Ecto neural progenitor cell (in vitro differentiated cells): ENCODE measurements around the gene WWC2.
"Not testable (repeated sequence)": the region's sequence is repeated elsewhere in the genome, so short reads cannot be mapped to it uniquely, and the experiment has no call there.

ENCODE experiments used
- DNase-seq: peaks from one replicate; pipeline ENCODE4 v3.0.0-alpha.2; 2018; ENCODE audit warnings: low spot score

Gene WWC2

DNA sequence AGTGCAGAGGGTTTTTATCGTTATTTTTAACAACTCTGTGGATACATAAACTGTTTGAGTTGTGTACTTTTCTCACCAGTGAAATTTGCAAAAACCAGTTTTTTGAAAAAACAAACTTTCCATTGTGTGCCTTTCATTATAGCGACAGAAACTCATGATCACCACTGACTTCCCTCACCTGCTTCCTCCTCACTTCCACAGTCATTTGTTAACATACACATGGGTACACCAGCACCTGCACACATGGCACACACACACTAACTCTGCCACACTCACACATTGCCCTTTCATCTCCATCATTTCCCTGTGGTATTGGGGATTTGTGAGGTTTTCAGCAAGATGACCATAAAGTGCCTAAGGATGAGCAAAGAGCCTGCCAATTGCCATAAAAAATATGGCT, 200.4 kb downstream of the WWC2 start:
- no peak for DNase-seq

DNA sequence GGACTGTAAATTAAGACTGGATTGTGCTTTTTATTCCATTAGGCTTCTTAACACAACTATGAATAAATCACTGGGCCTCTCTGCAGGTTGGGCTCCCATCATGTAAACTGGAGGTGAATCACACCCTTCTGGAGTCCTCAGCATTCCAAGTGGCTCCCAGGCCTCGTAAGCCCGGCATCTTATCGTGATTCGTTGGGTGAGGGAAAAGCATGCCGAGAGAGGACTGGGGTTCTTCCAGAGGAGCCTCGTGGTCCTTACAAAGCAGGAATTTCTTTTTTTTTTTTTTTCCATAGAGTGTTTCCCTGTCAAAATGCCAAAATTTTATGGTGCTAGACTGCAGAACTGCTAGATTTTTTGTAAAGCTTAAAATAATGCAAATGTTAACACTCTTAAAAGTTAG, 201.0 kb downstream of the WWC2 start:
- no peak for DNase-seq

DNA sequence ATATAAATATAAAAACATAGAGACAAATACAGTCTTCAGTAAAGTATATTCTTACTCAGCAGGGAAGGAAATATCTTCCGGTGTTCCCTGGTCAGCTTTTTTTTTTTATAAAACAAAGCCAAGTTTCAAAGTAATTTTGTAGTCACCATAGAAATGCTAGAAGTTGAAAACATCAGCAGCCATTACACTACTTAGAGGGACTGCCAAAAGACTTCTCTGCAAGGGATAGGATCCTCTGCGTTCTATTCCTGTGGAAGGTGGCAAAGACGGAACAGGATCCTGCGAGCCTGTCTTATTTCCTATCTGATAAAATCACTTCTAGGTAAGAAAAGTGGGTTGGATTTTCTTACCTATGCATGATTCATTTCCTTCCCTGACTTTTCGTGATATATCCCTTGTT, 201.6 kb downstream of the WWC2 start:
- no peak for DNase-seq

DNA sequence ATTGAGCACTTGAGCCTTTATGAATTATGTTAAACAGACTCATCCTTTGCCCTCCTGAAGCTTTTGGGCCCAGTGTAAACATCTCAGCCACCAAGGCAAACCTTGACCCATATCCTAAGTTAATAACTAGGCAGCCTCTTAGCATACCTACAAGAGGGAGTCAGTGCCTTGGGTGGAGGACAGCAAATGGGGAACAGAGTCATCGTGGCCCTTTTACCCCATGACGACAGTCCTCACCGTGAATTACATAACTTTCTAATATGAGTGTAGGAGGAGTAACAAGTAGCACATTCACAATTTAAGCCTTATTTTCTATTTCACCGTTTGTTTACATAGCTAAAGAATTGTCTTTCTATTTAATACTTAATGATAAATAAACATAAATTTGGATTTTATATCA, 204.2 kb downstream of the WWC2 start:
- DNase-seq, result no peak

DNA sequence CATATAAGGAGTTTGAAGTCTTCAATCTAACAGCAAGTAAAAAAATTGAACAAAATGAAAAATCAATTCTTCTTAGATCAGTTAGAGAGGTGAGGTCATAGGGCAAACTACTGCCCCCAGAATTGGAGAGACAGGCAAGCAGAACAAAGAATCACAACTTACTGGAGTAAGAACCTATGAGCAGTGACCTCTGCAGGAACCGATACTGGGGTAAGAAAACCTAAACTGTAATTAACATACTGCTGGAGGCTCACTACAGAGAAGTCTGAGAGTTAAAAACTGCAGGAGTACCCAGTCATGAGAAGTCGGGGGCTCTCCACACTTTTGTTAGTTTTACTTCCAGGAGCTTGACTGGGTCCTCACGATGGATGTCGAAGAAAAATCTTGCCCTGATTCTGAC, 205.0 kb downstream of the WWC2 start:
- no peak for DNase-seq

DNA sequence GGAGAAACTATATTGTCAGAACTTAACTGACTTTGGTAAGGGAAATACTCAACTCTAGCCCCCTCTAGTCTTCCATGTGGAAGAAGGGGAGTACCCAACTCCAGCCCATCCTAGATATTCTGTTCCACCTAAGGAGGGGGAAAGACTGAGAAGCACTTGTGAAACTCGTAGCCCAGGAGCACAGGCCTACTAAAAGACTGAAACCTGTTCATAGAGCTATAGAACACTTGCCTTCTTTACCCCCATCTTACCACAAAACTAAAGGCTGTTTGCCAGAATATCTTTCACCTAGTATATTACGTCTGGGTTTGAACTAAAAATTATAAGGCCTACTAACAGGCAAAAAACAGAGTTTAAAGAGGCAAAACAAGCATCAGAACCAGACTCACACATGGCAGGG, 205.5 kb downstream of the WWC2 start:
- DNase-seq, result no peak

DNA sequence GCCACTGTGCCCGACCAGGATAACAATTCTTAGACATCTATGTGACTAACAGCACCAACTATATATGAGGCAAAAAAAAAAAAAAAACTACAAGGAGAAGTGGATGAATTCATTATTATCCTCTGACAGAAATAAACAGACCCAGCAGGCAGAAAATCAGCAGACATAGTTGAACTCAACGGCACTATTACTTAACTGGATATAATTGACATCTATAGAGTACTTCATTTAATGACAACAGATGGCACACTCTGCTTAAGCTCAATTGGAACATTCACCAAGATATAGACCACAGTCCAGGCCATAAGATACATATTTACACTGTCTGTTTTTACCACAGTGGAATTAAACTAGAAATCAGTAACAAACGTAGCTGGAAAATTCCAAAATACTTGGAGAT, 207.8 kb downstream of the WWC2 start:
- no peak for DNase-seq

DNA sequence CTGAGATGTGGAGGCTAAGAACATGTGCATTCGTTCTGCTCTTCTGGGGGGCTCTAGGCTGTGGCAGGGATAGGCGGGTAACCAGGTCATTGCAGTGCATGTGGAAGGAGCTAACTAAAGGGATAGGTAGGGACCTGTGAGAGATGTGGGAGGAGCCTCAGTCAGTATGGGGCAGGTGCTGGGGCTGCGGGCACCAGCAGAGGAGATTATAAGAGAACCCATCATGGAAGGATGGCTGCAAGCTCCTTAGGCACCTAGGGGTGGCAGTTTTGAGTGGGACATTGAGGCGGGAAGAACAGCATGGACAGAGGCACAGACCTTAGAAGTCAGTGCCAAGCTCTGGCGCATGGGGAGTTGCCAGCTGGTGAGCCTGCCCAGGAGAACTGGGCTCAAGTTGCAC, 213.8 kb downstream of the WWC2 start:
- DNase-seq, result no peak

DNA sequence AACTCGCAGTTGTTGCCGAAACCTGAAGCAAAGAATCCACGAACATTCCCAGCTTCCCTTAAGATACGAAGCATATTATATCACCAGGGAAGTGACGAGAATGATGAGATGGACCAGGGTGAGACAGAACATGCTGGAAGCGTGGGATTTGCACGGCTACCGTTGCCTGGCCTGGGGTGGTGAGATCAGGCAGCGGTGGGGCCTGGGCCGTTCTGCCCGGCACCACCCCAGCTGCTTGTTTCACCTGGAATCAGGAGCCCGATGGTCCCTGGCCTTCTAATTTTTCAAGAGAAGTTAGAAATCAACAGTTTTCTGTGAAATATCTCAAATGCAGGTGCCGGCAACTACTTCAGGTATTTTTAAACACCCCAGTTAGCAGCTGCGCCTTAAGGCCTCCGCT, 215.3 kb downstream of the WWC2 start:
- no peak for DNase-seq

DNA sequence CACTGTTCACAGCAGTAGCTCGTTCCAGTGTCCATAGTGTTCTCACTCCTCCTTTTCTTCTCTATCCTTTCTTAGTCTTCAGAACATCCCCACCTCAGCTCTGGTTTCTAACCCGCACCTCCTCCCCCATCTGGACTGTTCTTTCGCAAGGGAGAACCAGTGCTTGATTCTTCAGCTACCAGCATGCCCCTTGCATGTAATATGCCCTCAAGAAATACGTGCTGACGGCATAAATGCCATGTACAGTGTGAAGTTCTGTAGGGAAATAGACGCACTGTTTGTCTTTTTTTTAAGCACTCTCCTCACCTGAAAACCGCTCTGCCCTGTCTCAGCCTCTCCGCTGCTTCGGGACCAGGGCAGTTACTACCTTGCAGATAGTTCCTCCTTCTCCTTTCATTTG, 215.7 kb downstream of the WWC2 start:
- DNase-seq, result no peak

DNA sequence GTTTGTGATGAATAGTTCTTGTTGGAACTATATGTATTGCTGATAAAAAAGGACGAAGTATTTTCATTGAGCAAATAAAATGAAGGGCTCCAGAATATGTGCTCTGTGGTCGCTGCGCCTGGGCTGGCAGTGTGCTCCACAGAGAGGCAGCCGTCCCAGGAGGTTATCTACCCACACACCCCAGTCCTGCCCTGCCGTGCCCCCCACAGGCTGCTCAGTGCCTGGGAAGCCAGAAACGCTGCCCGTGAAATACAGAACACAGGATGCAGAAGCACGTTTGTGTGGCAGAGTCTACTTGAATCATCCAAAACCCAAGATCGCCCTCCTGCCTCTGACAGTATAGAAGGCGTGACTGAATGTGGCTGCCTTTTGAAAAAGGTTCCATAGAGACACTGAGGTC, 219.6 kb downstream of the WWC2 start:
- DNase-seq, result no peak

DNA sequence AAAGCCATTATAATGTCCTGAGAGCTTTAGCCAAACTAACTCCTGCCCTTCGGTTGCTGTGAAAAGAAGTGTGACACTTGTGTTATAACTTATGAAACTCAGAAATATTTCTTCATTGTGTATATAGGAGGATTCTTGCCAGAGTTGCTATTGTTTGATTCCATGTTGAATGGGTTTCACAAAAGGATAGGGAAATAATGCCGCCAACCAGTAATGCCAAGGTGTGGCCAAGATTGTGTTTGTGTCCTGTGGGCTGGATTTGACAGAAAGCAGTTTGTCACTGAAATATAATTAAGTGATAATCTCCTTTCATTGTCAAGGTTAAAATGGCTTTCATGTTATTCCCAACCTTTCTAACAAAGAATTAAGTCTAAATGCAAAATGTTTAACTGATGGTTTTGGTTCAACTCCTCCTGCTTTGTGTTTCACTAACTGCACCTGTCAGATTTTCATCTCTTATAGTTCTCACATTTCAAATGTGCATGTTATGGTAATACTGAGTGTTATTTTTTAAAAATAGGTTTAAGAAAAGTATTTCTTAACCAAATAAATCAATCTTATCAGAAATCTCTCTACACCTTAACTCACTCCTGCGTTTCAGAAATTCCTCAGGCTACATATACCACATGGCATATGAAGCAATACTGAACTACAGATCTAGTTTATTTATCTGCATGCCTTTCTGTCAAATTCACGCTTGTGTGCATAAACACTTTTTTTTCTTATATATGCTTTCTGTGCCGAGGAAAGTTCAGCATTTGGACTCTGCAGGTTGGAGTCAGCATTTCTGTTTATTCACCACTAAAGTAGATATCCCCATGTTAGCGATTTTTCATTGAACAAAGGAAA, 221.4 kb downstream of the WWC2 start, which contains the start of gene CLDN22:
Gene CLDN22, minus strand, starts transcription at position 66 of the 849 bp plus-strand sequence. Its CDS starts 58 bp downstream, at position 8.
- no peak for DNase-seq

DNA sequence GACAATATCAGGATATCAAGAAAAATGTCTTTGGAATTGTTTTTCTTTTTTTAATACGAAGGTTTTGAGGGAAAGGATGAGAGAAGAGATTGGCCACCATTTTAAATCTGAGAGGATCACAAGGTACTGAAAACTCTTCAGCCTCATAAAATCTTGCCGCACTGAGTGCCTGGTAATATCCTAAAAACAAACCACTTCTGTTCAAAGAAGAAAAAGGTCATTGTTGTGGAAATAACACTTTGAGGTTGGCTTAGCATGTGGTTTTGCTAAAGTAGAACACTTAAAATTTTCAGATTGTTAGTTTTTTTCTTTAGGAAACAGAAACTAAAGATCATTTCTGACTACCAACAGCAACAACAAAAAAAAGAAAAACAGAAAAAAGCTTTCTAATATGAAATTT, 222.0 kb downstream of the WWC2 start:
- no peak for DNase-seq

DNA sequence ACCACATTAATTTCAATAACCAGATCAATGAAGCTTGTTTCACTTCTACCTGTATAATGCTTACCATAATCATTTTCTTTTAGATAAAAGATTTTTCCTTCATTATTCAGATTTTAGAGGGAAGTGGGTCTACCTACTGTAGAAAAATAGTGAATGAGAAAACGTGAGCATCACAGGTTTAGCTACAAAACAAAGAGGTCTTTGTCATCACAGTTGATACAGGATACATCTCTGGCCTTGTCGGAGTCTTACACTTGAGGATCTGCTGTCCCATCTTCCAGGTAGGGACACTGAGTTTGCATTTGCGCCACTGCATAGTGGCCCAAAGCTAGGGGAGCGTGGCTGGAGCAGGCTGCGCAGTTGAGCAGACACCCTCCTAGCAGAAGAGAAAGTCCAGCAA, 222.5 kb downstream of the WWC2 start:
- DNase-seq, result no peak

DNA sequence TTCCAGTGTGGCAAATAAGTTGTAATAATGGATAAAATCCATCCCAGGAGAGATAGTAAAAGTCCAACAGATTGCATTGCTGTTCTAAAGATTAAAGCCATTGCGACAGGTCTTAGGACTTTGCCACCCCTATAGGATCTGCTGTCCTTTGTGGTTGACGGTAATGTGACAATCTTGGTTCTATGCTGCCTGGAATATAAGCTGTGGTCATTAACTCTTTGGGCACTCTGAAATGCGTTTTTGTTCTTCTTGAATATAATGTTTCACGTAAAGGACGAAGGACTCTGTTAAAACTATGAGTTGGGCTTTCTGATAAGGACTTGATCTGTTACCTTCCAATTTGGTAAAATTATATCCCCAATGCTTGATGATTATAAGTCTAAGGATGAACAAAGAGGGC, 223.3 kb downstream of the WWC2 start, which contains the start of gene CLDN24:
Gene CLDN24, minus strand, starts transcription at position 101 of the 400 bp plus-strand sequence. Its CDS starts 0 bp downstream, at position 101.
- DNase-seq, result no peak

DNA sequence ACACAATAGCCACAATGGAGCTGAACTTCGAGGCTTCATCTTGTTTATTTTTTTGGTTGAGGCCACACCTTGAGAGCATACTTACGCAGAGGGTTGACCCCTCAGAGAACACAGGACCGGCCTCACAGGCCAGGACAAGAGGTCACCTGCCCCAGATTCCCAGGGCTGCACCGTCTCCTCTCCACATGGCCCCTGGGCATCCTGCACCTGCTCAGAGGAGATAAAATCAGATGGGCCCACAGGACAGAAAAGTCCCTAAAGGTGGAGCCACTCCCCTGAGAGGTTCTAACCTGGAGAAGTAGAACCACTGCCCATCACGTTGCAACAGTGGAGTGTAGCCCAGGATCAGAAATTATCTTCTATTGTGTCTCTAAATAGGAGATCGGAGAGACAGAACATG, 224.2 kb downstream of the WWC2 start:
- no peak for DNase-seq

DNA sequence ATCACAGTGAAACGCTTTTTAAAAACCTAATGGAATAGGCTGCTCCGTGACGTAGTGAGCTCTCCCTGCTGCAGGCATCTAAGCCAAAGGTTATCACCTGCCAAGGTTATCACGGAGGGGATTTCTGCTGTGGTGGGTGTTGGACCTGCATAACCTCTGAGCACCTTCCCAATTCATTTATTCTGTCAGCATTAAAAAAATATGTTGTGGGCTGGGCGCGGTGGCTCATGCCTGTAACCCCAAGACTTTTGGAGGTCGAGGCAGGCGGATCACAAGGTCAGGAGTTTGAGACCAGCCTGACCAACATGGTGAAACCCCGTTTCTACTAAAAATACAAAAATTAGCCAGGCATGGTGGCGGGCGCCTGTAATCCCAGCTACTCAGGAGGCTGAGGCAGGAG, 225.0 kb downstream of the WWC2 start:
- not testable (repeated sequence) for DNase-seq

DNA sequence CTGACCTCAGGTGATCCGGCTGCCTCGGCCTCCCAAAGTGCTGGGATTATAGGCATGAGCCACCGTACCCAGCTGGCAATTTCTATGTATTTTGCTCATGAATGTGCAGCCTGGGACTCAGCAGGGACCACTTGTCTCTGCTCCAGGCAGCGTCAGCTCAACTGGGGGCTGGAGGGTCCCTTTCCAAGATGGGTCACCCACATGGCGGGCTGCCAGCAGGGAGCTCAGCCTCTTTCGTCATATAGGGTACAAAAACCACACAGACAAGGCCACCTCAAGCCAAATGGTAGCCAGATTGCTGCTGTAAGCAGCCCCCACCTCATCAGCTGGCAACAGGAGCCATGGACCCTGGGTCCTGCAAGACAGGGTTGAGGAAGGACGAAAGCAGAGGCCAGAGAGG, 225.6 kb downstream of the WWC2 start:
- no peak for DNase-seq

DNA sequence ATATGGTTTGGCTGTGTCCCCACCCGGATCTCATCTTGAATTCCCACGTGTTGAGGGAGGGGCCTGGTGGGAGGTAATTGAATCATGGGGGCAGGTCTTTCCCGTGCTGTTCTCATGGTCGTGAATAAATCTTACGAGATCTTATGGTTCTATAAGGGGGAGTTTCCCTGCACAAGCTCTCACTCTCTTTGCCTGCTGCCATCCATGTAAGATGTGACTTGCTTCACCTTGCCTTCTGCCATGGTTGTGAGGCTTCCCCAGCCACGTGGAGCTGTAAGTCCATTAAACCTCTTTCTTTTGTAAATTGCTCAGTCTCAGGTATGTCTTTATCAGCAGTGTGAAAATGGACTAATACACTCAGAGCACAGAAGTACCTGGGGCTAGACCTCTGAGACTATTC, 227.3 kb downstream of the WWC2 start:
- not testable (repeated sequence) for DNase-seq

DNA sequence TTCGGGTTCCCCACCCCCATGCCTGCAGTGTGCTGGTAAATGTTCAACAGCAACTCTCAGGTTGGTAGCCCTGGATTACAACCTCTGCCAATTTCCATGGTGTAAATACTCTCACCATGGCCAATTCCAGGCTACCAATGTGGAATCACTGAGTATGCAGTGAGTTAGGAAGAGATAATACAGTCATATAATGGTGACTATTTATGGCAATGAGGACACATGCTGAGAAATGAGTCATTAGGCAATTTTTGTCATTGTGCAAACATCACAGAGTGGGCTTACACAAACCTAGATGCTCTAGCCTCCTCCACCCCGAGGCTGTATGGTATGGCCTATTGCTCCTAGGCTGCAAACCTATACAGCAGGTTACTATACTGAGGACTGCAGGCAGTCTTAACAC, 227.8 kb downstream of the WWC2 start:
- no peak for DNase-seq

DNA sequence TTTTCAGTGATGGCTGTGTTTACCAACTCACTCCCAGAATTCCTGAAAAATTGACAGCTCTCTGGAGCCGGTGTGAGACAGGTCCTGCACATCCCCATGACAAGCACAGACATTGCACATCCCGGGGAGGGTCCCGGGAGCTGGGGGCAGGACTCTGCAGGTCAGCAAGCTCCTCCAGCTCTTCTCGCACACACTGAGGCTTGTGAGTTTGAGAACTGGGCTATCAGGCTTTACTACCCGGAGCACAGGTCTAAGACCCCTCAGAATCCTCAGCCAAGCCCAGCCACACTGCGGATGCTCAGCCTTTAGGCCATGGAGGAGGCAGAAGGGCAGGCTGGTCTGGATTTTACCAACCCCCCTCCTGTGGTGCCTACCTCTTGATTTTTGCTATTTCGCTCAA, 228.8 kb downstream of the WWC2 start:
- DNase-seq, result no peak

DNA sequence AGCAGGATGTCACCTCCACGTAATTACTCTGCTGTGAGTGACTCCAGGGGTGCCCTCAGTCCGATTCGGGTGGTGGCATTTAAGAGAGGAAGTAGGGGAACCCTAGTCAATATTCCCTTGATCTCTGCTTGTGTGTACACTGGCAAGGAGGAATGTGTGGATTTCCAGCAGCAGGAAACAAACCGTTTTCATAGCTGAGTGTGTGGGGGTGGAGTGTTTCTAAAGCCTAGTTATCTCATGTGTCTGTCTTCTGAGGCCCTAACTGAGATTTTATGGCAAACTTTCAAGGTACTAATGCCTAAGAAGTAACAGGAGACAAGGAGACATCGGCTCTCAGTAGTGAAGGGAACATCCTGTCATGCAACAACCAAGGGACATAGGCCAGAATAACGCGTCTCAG, 229.8 kb downstream of the WWC2 start:
- DNase-seq, result peak; percentile 19

DNA sequence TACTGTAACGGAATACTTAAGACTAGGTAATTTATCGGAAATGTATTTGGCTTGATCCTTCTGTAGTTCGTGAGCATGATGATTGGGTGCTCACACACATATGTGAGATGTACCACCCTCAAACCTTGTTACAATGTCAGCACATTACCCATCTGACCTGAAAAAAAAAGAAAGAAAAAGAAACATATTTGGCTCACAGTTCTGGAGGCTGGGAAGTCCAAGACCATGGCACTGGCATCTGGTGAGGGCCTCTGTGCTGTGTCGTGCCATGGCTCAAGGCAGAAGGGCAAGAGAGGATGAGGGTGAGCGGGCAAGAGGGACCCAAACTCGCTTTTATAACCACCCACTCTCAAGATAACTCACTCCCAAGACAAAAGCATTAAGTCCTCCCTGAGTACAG, 230.2 kb downstream of the WWC2 start:
- no peak for DNase-seq
